Endodermal cell (in vitro differentiated cells): Measurements from ENCODE around the gene RNF121. TPM values are rescaled to one million over a fixed set of nuclear protein-coding genes. Genes with fewer than 3 reads are reported as not detected.

ENCODE experiments used
- DNase-seq: peaks from one replicate; pipeline ENCODE4 v3.0.0-alpha.2; 2017
- H3K27ac ChIP-seq: 2 replicates; pipeline ENCODE4 v1.5.1; 2013; ENCODE audit warnings: mild to moderate bottlenecking, low read depth, low read length, moderate library complexity
- H3K27me3 ChIP-seq: 2 replicates; pipeline ENCODE4 v1.6.1; 2013; ENCODE audit warnings: mild to moderate bottlenecking, low read length, moderate library complexity; ENCODE audit not compliant: insufficient read depth, control insufficient read depth, poor library complexity, severe bottlenecking
- H3K36me3 ChIP-seq: 2 replicates; pipeline ENCODE4 v1.7.0; 2013; ENCODE audit warnings: mild to moderate bottlenecking, low read length, moderate library complexity; ENCODE audit not compliant: control insufficient read depth, insufficient read depth
- H3K4me1 ChIP-seq: one replicate; pipeline ENCODE4 v1.7.0; 2013; ENCODE audit warnings: low read length; ENCODE audit not compliant: control insufficient read depth, insufficient read depth
- H3K4me3 ChIP-seq: 2 replicates; pipeline ENCODE4 v1.5.1; 2013; ENCODE audit warnings: mild to moderate bottlenecking, low read length, moderate library complexity
- H3K9ac ChIP-seq: 2 replicates; pipeline ENCODE4 v1.6.1; 2013; ENCODE audit warnings: mild to moderate bottlenecking, low read length, moderate library complexity; ENCODE audit not compliant: poor library complexity, severe bottlenecking; ENCODE audit errors: extremely low read depth
- H3K9me3 ChIP-seq: 2 replicates; pipeline ENCODE4 v1.6.1; 2013; ENCODE audit warnings: mild to moderate bottlenecking, low read length, moderate library complexity; ENCODE audit not compliant: control insufficient read depth
- H3K27ac Mint-ChIP-seq: 2 replicates; pipeline ENCODE4 v1.8.0; 2020; ENCODE audit warnings: mixed read lengths
- H3K27me3 Mint-ChIP-seq: 2 replicates; pipeline ENCODE4 v1.8.0; 2021; ENCODE audit warnings: mild to moderate bottlenecking, mixed read lengths; ENCODE audit not compliant: insufficient read depth
- H3K36me3 Mint-ChIP-seq: 2 replicates; pipeline ENCODE4 v1.8.0; 2020; ENCODE audit warnings: low read depth, mixed read lengths
- H3K4me1 Mint-ChIP-seq: 2 replicates; pipeline ENCODE4 v1.8.0; 2020; ENCODE audit warnings: mixed read lengths
- H3K4me3 Mint-ChIP-seq: 2 replicates; pipeline ENCODE4 v1.8.0; 2020; ENCODE audit warnings: mild to moderate bottlenecking, moderate library complexity, mixed read lengths
- H3K9me3 Mint-ChIP-seq: 2 replicates; pipeline ENCODE4 v1.8.0; 2020; ENCODE audit warnings: mild to moderate bottlenecking, mixed read lengths
- CTCF ChIP-seq: fragments of 200-600 bp; sonication (generic); conservative IDR thresholded peaks from 2 replicates; pipeline ENCODE4 v1.5.0; 2021; ENCODE audit warnings: antibody characterized with exemption, mild to moderate bottlenecking
- WGBS, 2 experiments: methylation state at CpG; one replicate each; pipeline versions ENCODE4 v1.1.5 to v1.1.7; 2013; ENCODE audit warnings: missing lambda C conversion rate in 2 of 2, mixed read lengths in 1 of 2; ENCODE audit not compliant: insufficient coverage in 1 of 2, insufficient read length in 1 of 2; 5-methylcytosine and 5-hydroxymethylcytosine counted together
- total RNA-seq, 2 donors: library from RNA; stranded (reverse); fragmentation: NEBNext Ultra II Directional in 1 of 2; extraction: Animal tissue kit (Norgen Biotek cat#: 25700) in 1 of 2; gene quantifications; 2 replicates in 1 of 2; 3 replicates in 1 of 2; pipeline ENCODE4 v1.2.1, GENCODE V29; 2021

The RNF121 gene
- total RNA-seq, 2 donors from 2014 or later: 50.9 to 52.2 TPM

GRCh38 chr11:72005347-72006260, 76.8 kb downstream of the RNF121 start:
- Histone ChIP-seq H3K27ac (no peak overlapping the region), H3K36me3 (peaks cover 73% of the 10 kb centered on the region)
- TF ChIP-seq CTCF: no peak

GRCh38 chr11:72006309-72007088, 77.7 kb downstream of the RNF121 start:
- Histone ChIP-seq H3K9me3 (no peaks in the 10 kb centered on the region), H3K27me3 (no peaks in the 10 kb centered on the region)
- peaks cover 80% of the 10 kb centered on the region for H3K36me3 Mint-ChIP-seq

More at GRCh38 chr11:72005347-72006260, 76.8 kb downstream of the RNF121 start:
- no peaks in the 10 kb centered on the region for H3K27me3 ChIP-seq
- H3K9me3 Mint-ChIP-seq: no peaks in the 10 kb centered on the region
- H3K27me3 Mint-ChIP-seq: no peaks in the 10 kb centered on the region
- H3K4me1 Mint-ChIP-seq: no peaks in the 10 kb centered on the region
- no peaks in the 10 kb centered on the region for H3K9me3 ChIP-seq
- H3K4me3 Mint-ChIP-seq: no peak overlapping the region
- DNase-seq: no peak
- 92 to 98% methylated on average over 17 to 20 of the region's 20 CpGs for WGBS, 2 experiments
- H3K9ac ChIP-seq: no peak overlapping the region
- H3K4me1 ChIP-seq: no peaks in the 10 kb centered on the region
- peaks cover 74% of the 10 kb centered on the region for H3K36me3 Mint-ChIP-seq
- H3K27ac Mint-ChIP-seq: peak overlapping the region; percentile 39
- H3K4me3 ChIP-seq: no peak overlapping the region

More at GRCh38 chr11:72006309-72007088, 77.7 kb downstream of the RNF121 start:
- TF ChIP-seq CTCF: no peak
- H3K27me3 Mint-ChIP-seq: no peaks in the 10 kb centered on the region
- no peaks in the 10 kb centered on the region for H3K4me1 Mint-ChIP-seq
- H3K9me3 Mint-ChIP-seq: no peaks in the 10 kb centered on the region
- Histone ChIP-seq H3K36me3 (peaks cover 73% of the 10 kb centered on the region), H3K4me3 (no peak overlapping the region), H3K4me1 (no peaks in the 10 kb centered on the region), H3K9ac (no peak overlapping the region), H3K27ac (no peak overlapping the region)
- H3K4me3 Mint-ChIP-seq: no peak overlapping the region
- no peak for DNase-seq
- WGBS, 2 experiments: 96 to 98% methylated on average over 8 of the region's 8 CpGs
- no peak overlapping the region for H3K27ac Mint-ChIP-seq
